HepG2 (cell line): Measurements from ENCODE around the gene SLC25A10. TPM values are rescaled to one million over a fixed set of nuclear protein-coding genes. Genes with fewer than 3 reads are reported as not detected.

ENCODE experiments used
- ARNT ChIP-seq: fragments of 450-650 bp; IDR thresholded peaks from 2 replicates; pipeline ENCODE4 v1.6.1; 2017
- ASH2L ChIP-seq: fragments of 300-600, 200-600 bp; sonication (generic); IDR thresholded peaks from 2 replicates; pipeline ENCODE4 v1.7.0; 2017; ENCODE audit warnings: low read depth, mild to moderate bottlenecking, moderate library complexity, mixed read lengths, low read length; ENCODE audit not compliant: insufficient read length
- EZH2 ChIP-seq: conservative IDR thresholded peaks from 2 replicates; pipeline ENCODE4 v1.6.1; 2012; ENCODE audit warnings: mild to moderate bottlenecking, low read depth, low read length, moderate library complexity
- FOXM1 ChIP-seq: sonication (generic); formaldehyde crosslinking; IDR thresholded peaks from 2 replicates; pipeline ENCODE4 v1.5.0; 2020; ENCODE audit warnings: missing genetic modification reagents
- ISX ChIP-seq: sonication (generic); formaldehyde crosslinking; conservative IDR thresholded peaks from 2 replicates; pipeline ENCODE4 v1.5.0; 2020; ENCODE audit warnings: missing genetic modification reagents
- KLF15 ChIP-seq: sonication (generic); formaldehyde crosslinking; IDR thresholded peaks from 2 replicates; pipeline ENCODE4 v1.8.1; 2023; ENCODE audit warnings: borderline replicate concordance, mild to moderate bottlenecking, inconsistent platforms, missing genetic modification reagents, mixed read lengths
- NBN ChIP-seq: fragments of 450-650 bp; conservative IDR thresholded peaks from 2 replicates; pipeline ENCODE4 v1.6.1; 2017
- NFE2L2 ChIP-seq: fragments of 150-350 bp; IDR thresholded peaks from 2 replicates; pipeline ENCODE4 v1.6.1; 2014; ENCODE audit warnings: low read length
- NR2F1 ChIP-seq, 2 experiments: fragments of 450-650 bp in 1 of 2; formaldehyde crosslinking in 1 of 2; IDR thresholded peaks; 2 replicates each; pipeline versions ENCODE4 v1.5.0 to v1.6.1; 2016 to 2020; ENCODE audit warnings: mild to moderate bottlenecking in 1 of 2, missing compliant biosample characterization in 1 of 2, missing genetic modification reagents in 1 of 2, moderate library complexity in 1 of 2
- NR2F2 ChIP-seq: IDR thresholded peaks from 2 replicates; pipeline ENCODE4 v1.6.1; 2012; ENCODE audit warnings: low read depth, inconsistent platforms, borderline replicate concordance
- TBL1XR1 ChIP-seq: fragments of 150-350 bp; IDR thresholded peaks from 2 replicates; pipeline ENCODE4 v1.6.1; 2014; ENCODE audit warnings: borderline replicate concordance, low read length; ENCODE audit not compliant: partially characterized antibody
- ZBTB7B ChIP-seq: sonication (generic); formaldehyde crosslinking; IDR thresholded peaks from 2 replicates; pipeline ENCODE4 v1.4.0; 2020; ENCODE audit warnings: missing genetic modification reagents
- ZC3H13 ChIP-seq: sonication (generic); formaldehyde crosslinking; IDR thresholded peaks from 2 replicates; pipeline ENCODE4 v1.8.1; 2023; ENCODE audit warnings: mild to moderate bottlenecking, missing genetic modification reagents, moderate library complexity
- ZFP36 ChIP-seq: fragments of 150-350 bp; IDR thresholded peaks from 2 replicates; pipeline ENCODE4 v1.6.1; 2018; ENCODE audit warnings: borderline replicate concordance, low read length, low read depth; ENCODE audit not compliant: partially characterized antibody
- ZFP37 ChIP-seq: sonication (generic); formaldehyde crosslinking; IDR thresholded peaks from 2 replicates; pipeline ENCODE4 v1.4.0; 2020; ENCODE audit warnings: missing genetic modification reagents, borderline replicate concordance
- ZNF274 ChIP-seq: sonication (generic); formaldehyde crosslinking; IDR thresholded peaks from 2 replicates; pipeline ENCODE4 v1.5.1; 2020; ENCODE audit warnings: mild to moderate bottlenecking, missing genetic modification reagents
- ZSCAN20 ChIP-seq: sonication (generic); formaldehyde crosslinking; IDR thresholded peaks from 2 replicates; pipeline ENCODE4 v1.4.0; 2020; ENCODE audit warnings: missing genetic modification reagents, mild to moderate bottlenecking, borderline replicate concordance
- polyA plus RNA-seq, 8 experiments: library from polyadenylated mRNA; depleted of rRNA in 3 of 8; stranded (reverse) in 7 of 8; unstranded in 1 of 8; fragments of >200 nt; fragmentation: Illumina TruSeq in 4 of 8; extraction: Trizol in 4 of 8; gene quantifications; 2 replicates each; pipeline versions ENCODE4 v1.2.1 to v1.2.3, GENCODE V29; 2011 to 2016; ENCODE audit warnings: low read depth in 4 of 8, missing spikeins in 1 of 8, mixed read lengths in 1 of 8; ENCODE audit not compliant: insufficient read depth in 1 of 8
- total RNA-seq, 5 experiments: library from RNA; depleted of rRNA; stranded (reverse); fragments of >200 nt; fragmentation: Illumina TruSeq; extraction: Trizol; gene quantifications; 2 replicates each; pipeline ENCODE4 v1.2.3, GENCODE V29; 2016; ENCODE audit warnings: low read depth in 1 of 5
- TF ChIP-seq, protein P1 (sequence below): sonication (generic); formaldehyde crosslinking; IDR thresholded peaks from 2 replicates; pipeline ENCODE4 v1.9.0; 2021; ENCODE audit warnings: missing genetic modification reagents, borderline replicate concordance
- TF ChIP-seq, protein P2 (sequence below): fragments of 450-650 bp; IDR thresholded peaks from 2 replicates; pipeline ENCODE4 v1.6.1; 2017
- TF ChIP-seq, protein P3 (sequence below): sonication (generic); formaldehyde crosslinking; IDR thresholded peaks from 2 replicates; pipeline ENCODE4 v1.5.1; 2020; ENCODE audit warnings: missing genetic modification reagents, mild to moderate bottlenecking, borderline replicate concordance
- TF ChIP-seq, protein P4 (sequence below): sonication (generic); formaldehyde crosslinking; IDR thresholded peaks from 2 replicates; pipeline ENCODE4 v1.4.0; 2020; ENCODE audit warnings: mild to moderate bottlenecking, missing genetic modification reagents
- TF ChIP-seq, protein P5 (sequence below): sonication (generic); formaldehyde crosslinking; IDR thresholded peaks from 2 replicates; pipeline ENCODE4 v1.4.0; 2020; ENCODE audit warnings: low read depth, mild to moderate bottlenecking, missing genetic modification reagents

Gene SLC25A10
- total and polyA plus RNA-seq, 2 of the 13 experiments (the other 11 are each of a cell fraction or from before 2014, with no cell fraction given): 46.5 to 140 TPM

DNA sequence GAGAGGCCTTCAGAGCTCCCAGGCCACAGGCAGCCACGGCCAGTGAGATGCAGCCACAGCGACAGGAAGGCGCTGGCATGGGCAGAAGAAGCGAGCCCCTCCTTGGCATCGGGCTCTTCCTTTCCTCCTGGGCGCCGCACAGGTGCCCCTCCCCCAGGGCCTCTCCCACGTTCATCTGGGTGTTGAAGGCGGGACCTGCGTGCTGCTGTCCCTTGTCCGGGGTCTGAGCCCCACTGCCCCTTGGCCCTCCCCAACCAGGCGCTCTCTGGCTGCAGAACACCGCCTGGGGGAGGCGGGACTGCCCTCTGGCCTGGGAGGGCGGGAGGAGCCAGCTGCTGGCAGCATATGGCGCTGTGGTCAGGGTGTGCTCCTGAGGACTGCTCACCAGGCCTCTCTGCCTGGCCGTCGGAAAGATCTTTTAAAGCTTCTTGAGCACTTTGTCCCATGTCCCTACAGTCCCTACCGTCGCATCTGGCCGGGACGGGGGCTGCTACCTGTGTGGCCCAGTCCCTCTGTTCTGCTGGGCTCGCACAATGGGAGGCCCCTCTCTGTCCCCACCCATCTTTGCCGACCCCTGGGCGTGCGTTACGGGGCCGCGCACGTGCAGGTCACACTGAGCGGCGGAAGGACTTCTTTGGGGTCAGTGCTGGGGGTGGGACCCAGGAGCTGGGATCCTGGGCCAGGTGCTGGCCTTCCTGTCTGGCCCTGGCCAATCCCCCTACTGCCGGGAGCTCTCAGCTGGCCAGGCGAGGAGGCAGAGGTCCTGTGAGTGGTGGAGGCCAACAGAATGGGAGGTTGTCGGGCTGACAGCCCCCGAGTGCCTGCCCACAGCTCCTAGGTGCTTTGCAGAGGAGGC, 1.7 kb downstream of the SLC25A10 start (continued):
- peak; percentile 91 for TF ChIP-seq ZC3H13 (CRISPR knock-in tag)
- TF ChIP-seq TBL1XR1: no peak
- TF ChIP-seq ZBTB7B: peak; percentile 95
- TF ChIP-seq ISX: no peak
- peak; percentile 26; the same call in 1 of the 2 replicates for TF ChIP-seq ZNF274 (CRISPR knock-in tag)
- TF ChIP-seq, protein P1, sequence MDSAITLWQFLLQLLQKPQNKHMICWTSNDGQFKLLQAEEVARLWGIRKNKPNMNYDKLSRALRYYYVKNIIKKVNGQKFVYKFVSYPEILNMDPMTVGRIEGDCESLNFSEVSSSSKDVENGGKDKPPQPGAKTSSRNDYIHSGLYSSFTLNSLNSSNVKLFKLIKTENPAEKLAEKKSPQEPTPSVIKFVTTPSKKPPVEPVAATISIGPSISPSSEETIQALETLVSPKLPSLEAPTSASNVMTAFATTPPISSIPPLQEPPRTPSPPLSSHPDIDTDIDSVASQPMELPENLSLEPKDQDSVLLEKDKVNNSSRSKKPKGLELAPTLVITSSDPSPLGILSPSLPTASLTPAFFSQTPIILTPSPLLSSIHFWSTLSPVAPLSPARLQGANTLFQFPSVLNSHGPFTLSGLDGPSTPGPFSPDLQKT (CRISPR knock-in tag): no peak
- TF ChIP-seq FOXM1 (CRISPR knock-in tag): no peak
- TF ChIP-seq NFE2L2: no peak
- TF ChIP-seq EZH2: no peak
- TF ChIP-seq, protein P2, sequence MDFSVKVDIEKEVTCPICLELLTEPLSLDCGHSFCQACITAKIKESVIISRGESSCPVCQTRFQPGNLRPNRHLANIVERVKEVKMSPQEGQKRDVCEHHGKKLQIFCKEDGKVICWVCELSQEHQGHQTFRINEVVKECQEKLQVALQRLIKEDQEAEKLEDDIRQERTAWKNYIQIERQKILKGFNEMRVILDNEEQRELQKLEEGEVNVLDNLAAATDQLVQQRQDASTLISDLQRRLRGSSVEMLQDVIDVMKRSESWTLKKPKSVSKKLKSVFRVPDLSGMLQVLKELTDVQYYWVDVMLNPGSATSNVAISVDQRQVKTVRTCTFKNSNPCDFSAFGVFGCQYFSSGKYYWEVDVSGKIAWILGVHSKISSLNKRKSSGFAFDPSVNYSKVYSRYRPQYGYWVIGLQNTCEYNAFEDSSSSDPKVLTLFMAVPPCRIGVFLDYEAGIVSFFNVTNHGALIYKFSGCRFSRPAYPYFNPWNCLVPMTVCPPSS: no peak
- no peak for TF ChIP-seq ZSCAN20 (CRISPR knock-in tag)
- TF ChIP-seq, protein P3, sequence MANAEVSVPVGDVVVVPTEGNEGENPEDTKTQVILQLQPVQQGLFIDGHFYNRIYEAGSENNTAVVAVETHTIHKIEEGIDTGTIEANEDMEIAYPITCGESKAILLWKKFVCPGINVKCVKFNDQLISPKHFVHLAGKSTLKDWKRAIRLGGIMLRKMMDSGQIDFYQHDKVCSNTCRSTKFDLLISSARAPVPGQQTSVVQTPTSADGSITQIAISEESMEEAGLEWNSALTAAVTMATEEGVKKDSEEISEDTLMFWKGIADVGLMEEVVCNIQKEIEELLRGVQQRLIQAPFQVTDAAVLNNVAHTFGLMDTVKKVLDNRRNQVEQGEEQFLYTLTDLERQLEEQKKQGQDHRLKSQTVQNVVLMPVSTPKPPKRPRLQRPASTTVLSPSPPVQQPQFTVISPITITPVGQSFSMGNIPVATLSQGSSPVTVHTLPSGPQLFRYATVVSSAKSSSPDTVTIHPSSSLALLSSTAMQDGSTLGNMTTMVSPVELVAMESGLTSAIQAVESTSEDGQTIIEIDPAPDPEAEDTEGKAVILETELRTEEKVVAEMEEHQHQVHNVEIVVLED (CRISPR knock-in tag): peak; percentile 90
- TF ChIP-seq ZFP37: no peak; the same call in 1 of the 2 replicates
- TF ChIP-seq, protein P4, sequence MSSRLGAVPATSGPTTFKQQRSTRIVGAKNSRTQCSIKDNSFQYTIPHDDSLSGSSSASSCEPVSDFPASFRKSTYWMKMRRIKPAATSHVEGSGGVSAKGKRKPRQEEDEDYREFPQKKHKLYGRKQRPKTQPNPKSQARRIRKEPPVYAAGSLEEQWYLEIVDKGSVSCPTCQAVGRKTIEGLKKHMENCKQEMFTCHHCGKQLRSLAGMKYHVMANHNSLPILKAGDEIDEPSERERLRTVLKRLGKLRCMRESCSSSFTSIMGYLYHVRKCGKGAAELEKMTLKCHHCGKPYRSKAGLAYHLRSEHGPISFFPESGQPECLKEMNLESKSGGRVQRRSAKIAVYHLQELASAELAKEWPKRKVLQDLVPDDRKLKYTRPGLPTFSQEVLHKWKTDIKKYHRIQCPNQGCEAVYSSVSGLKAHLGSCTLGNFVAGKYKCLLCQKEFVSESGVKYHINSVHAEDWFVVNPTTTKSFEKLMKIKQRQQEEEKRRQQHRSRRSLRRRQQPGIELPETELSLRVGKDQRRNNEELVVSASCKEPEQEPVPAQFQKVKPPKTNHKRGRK (CRISPR knock-in tag): no peak
- no peak for TF ChIP-seq ARNT
- TF ChIP-seq NR2F1 (CRISPR knock-in tag; IDR thresholded peaks at IDR 0.05): peak in 1 of 2 experiments; percentile 16; a peak in 3 of 4 replicates
- no peak for TF ChIP-seq ZFP36
- no peak for TF ChIP-seq NBN
- no peak for TF ChIP-seq KLF15
- TF ChIP-seq ASH2L: no peak
- TF ChIP-seq NR2F2: peak; percentile 40; the same call in 1 of the 2 replicates
- TF ChIP-seq, protein P5, sequence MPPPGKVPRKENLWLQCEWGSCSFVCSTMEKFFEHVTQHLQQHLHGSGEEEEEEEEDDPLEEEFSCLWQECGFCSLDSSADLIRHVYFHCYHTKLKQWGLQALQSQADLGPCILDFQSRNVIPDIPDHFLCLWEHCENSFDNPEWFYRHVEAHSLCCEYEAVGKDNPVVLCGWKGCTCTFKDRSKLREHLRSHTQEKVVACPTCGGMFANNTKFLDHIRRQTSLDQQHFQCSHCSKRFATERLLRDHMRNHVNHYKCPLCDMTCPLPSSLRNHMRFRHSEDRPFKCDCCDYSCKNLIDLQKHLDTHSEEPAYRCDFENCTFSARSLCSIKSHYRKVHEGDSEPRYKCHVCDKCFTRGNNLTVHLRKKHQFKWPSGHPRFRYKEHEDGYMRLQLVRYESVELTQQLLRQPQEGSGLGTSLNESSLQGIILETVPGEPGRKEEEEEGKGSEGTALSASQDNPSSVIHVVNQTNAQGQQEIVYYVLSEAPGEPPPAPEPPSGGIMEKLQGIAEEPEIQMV (CRISPR knock-in tag): peak; percentile 55; the same call in 1 of the 2 replicates
